NOMO-1 treated with DMSO at 0.1 percent for 48 hours (cell line): Measurements from ENCODE around the gene DIO3.

Experiments
- DNase-seq: peaks from one replicate; lab custom pipeline; 2025; ENCODE audit not compliant: unreplicated experiment; lab: John Stamatoyannopoulos, UW

The DIO3 gene

DNA sequence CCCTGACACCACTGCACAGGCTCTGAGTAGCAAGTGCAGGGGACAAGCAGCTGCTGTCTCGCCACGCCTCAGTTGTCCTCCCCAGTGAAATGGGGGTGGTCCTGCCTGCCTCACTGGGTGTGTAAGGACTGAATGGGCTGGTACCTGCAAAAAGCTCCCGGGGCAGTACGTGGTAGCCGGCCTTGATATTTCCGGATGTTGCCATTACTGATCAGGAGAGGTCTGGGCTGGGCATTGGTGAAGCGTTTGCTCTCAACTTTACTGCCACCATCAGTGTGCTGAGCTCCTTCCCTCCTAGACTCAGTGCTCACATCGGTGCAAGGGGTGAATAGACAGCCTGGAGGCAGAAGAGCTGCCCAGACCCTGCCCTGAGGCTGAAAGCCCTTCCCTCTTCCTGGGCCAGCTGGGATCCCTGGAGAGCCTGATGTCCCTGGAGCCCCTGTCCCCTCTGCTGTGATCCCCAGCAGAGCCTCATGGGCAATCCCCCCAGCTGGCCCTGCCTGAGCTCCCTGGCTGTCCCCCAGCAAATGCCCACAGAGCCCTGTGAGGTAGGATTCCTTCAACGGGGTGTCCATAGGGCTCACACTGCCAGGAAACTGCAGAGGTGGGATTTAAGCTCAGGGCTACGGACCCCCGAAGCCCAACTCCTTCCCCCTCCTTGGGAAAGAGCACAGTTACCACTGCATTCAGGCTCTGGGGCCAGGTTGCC lies 18.2 kb downstream of the DIO3 start:
- DNase-seq: no peak

DNA sequence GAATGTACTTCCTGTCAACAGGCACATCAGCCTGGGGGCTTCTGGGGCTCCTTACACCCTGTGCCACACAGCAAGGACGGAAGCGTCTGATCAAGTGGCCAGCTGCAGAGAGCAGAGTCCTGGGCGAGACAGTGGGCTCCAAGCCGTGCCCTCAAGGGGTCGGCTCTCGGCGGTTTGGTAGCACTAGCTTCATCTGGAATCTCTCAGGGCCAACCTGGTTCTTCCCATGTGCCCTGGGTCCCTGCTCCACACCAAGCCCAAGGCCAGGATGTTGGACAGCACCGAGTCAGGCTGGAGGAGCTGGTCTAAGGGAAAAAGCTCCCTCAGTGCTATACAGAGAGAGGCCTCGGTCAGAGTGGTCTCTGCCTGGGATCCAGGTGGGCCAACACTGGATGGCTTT lies 20.5 kb downstream of the DIO3 start:
- no peak for DNase-seq

DNA sequence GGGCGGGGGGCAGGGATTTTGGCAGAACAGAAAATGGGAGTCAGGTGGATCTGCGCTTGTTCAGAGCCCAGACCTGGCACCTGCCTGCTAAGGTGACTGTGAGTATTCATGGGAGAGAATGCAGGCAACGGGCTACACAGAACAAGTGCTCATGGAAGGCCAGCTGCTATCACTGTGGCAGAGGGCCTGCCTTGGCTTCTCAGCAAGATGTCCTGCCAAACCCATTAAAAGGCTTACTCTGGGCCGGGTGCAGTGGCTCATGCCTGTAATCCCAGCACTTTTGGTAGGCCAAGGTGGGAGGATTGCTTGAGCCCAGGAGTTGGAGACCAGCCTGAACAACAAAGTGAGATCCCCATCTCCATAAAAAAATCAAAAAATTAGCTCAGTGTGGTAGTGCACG lies 21.0 kb downstream of the DIO3 start:
- DNase-seq: no peak

DNA sequence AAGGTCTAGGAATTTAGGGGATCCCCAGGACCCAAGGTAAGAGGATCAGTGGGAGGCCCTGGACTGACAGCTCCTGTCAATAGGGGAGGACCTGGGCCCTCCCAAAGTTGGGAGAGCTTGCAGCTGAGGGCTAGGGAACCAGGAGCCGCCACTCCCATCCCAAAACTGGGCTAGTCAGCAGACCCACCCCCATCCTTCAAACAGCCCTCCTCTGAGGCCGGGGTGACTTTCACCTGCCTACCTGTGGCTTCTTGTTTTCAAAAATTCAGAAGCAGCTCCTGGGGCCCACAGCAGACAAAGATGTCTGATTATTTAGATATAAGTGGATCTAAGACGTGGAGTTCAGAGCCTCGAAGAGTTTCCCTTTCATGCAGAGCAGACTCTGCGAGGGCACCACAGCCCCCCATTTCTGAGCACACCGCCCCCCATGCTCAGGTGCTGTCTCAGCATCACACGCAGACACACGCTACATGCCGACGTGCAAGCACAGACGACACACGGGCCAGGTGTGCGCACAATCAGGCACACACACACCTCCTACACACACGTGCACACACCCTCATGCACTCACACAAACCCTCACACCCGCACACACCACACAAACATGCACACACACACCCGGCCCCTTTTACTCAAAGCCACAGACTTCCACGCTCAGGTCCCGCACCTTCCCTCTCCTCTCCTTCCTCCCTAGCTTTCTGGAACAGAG lies 21.9 kb downstream of the DIO3 start:
- DNase-seq: no peak

DNA sequence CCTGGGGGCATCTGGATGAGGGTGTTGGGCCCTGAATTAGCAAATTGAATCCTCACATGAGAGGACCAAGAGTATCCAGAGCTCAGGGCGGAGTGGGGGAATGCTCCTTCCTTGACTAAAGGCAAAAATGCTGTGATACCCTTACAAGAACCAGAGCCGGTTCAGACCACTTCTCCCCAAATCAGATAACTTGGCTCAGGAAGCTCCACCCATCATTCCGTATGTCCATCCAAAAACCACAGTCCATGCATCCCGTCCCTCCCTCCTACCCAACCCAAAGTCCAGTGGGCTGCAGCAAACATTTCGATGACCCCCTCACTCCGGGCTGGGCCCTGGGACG lies 22.4 kb downstream of the DIO3 start:
- DNase-seq: no peak

DNA sequence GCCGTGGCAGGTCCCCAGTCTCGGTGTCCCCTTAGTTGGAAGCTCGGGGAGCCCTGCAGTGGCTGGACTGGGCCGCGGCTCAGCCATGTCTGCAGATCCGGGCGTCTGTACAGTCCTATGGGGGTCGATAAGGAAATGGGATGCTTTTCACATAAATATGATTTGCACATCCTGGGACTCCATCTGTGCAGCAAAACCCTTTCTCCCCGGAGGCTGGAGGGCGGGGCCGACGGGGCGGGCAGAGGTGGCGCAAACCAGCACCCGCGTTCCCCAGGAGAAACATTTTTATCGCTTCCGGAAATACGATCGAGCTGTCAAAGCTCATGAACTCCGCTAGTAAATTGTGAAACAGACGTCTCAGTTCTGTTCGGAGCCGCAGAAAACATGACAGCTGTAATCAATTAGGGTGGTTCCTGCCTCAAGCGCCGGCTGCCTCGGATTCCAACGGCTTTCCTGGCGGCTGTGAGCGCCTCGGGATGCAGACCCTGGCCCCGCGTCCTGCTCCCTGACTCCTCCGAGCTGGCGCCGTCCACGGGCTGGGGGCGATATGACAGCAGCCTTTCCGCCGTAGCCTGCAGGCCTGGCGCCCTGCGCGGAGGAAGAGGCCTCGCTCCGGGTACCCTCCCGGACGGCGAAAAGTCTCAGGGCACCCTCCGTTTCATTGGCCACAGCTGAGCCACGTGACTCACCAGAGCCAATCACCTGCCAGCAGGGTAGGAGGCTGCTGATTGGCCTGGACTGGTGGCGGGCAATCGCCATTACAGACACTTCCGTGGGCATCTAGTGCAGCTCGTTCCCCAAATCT lies 23.0 kb downstream of the DIO3 start:
- DNase-seq: no peak

DNA sequence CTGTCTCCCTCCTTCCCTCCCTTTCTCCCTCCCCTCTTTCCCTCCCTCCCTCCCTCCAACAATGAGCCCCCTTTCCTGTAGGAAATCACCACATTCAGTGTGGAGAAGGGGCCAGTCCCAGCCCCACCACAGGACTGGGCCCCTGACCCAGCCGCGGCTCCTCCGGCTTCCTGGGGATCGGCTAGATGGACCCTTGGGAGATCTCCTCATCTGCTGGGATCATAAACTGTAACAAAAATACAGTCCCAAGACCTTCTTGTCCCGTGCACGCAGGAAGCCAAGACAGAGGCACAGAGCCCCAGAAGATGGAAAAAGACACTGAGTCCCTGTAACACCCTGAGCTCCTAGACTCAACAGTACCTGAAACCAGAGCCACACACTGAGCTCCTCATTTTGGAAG lies 23.9 kb downstream of the DIO3 start:
- no peak for DNase-seq

DNA sequence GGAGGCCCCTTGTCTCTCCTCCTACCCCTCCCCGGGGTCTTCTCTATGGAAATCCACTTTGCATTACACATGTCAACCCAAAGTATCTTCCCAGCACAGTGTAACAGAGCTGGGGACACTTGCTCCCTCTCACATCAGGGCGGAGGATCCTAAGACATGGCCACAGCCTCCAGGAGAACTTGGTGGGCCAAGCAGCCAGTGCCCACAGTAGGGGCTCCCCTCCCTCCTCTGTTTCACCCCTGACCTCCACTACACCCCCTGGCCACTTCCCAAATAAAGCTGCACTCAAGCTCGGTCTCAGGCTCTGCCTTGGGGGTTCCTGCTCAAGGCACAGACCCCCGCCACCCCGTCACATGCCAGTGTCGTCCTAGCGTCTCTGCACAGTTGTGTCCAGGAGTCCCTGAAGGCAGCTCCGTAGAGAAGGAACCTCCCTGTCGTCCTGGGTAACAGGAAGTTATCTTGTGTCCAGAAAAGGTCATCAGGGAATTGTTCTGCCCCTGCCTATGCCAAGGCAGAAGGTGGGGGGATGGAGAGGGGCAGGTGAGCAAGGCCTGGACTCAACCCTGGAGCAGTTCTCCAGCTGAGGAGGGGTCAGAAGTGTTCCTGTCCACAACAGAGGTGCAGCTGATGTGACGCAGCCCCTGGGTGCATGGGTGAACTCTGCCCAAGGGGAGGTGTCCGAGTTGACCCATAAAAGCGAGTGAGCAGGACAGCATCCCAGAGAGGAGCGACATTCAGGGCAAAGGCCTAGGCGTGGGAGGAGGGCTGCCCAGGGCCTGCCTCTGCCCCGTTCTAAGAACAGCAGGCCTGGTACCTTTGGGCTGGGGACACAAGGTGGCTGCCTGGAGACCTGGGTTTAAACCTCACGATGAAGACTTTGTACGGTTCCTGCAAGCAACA lies 25.5 kb downstream of the DIO3 start:
- no peak for DNase-seq

DNA sequence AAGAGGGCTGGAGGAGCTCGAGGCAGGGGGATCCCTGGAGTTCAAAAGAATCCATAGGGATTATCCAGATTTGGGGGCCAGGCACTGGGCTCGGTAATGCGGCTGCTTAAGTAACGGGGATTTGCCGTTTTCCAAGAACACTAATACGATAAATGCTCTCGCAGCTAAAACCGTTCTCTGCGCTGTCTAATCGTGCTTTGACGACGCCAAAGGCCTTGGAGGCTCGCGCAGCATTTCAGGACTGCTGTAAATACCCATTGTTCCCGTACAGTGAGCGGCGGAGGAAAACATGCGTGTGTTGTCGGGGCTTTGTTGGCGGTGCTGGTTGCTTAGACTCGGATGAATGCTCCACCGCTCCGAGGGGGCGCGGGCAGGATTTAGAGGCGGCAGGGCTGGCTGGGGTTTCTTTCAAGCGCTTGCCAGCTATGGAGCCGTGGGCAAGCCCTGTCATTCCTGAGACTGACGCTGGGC lies 26.2 kb downstream of the DIO3 start:
- no peak for DNase-seq

DNA sequence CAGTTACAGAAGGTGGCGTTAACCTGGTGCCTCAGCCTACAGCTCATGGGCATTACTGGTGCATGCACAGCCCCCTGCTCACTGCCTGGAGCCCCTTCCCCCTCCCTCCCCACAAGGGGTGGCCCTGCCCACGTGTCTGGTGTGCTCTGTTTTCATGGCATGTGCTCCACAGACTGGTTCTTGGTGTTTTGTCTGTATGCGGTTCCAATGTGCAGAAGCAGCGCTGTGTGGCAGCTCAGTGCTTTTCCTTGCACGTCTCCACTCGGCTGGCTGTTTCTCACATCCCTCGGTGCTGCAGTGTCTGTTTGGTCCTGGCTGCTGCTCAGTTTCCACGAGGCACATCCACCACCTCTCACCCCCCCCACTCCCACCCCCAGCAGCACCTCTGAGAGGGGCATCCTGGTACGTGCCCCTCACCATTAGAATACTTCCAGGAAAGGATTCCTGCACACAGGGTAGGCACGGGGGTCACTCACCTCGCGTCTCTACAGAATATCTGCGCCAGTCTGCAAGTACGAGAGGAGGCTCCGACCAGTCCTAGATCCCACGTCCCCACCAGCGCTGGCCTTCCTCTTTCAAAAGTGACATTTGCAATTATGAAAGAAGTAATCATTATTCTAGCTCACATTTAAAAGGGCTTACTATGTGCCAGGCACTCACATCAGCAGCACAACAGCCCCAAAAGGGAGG lies 27.1 kb downstream of the DIO3 start:
- DNase-seq: no peak

DNA sequence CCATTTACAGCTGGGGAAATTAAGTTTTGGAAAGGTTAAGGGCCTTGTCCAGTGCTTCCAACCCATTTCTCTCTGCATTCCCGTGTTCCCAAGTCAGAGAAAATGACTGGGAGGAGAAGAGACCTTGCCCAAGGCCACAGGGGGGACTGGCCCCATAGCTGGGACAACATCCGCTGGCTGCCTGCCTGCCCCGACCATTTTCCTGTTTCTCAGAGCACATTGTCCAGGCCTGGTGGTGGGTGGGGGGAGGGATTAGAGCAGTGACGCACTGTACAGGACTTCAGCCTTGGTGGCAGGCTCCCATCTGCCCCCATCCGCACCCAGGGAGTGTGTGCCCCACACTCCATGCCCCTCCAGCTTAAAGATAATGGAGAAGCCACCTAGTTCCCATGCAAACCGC lies 27.7 kb downstream of the DIO3 start:
- DNase-seq: no peak

DNA sequence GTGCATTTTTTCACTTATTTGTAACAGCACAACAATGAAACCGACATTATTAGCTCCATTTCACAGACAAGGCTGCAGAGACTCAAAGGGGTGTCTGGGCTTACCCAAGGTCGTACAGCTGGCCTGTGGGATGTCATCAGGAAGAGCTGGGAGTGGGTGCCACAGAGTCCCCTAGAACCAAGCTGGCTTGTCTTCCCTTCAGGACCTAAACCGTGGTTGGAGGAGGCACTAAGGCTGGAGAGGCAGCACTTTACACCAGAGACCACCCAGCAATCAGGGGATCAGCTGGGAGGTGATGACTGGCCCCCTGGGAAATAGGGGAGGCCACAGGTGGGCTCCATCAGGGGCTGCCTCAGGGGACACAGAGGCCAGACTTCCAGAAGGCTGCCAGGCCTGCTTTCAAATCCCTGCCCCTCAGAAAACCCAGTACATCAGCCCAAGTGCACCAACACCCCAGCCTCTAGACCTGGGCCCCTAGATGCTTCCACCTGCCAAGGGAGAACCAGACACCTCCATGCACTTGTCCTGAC lies 28.3 kb downstream of the DIO3 start:
- DNase-seq: no peak

DNA sequence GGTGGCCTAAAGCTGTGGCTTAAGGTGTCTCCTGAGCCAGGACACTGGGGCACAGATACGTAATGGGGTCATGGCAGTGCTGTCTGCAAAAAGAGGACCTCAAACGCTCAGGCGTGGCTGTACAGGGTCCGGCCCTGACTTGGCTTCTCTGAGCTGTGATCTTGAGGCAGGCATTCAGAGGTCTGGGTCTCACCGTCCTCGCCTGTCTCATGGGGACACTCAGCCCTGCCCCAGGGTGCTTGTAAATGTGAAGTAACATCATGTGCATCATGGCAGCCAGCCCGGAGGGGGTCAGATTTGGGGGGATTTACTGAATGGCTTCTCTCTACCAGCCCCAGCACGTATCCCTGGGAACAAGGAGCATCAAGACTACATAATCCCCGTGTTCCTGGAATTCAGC lies 28.8 kb downstream of the DIO3 start:
- DNase-seq: no peak

DNA sequence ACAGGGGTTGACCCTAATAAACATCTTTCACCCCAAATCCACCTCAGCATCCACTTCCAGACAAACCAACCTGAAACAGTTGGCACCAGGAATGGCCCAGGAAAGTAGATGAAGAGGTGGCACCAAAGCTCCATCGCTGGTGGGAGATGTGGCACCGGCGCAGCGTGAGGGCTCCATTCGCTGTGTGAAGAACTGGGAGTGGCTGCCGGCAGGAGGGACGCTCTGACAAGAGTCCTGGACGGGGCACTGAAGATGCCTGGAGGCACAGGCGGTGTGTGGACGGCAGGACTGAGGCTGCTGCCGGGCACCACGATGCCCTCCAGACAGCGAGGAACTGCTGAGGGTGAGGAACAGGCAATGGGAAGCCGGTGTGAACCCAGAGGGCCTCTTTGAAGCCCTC lies 29.3 kb downstream of the DIO3 start:
- no peak for DNase-seq

DNA sequence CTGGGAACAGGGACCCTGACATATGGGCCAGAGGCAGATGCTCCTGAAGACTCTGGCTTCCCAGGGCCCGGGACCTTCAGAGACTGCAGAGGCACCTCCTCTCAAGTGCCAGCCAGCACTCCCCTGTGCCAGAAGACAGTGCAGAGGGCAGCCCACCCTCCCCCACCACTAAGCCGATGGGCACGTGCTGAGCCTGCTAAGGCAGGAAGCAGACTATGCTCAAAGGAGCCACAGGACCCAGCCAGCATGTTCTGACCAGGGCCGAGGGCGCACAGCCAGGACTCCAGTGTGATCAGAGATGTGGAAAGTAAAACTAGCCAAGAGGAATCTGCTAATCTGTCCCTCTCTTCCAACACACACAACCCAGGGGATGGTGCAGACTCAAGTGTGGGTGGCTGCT lies 29.8 kb downstream of the DIO3 start:
- no peak for DNase-seq

DNA sequence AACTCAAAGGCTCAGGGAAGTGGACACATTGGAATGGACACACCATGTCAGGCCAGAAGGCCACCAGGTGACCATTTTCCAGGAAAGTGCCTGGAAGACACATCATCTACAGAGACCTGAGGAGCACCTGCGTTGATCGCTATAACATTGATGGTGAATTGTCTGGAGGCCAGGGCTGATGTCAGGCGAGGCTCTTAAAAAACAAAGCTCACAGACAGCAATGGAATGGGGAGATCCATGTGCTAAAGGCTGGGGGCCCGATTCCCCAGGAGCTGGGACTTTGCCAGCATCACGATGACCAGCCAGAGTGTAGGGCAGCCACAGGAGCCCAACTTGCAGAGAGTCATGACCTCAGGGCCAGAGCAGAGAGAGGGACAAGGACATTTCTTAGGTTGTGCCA lies 30.3 kb downstream of the DIO3 start:
- DNase-seq: no peak

DNA sequence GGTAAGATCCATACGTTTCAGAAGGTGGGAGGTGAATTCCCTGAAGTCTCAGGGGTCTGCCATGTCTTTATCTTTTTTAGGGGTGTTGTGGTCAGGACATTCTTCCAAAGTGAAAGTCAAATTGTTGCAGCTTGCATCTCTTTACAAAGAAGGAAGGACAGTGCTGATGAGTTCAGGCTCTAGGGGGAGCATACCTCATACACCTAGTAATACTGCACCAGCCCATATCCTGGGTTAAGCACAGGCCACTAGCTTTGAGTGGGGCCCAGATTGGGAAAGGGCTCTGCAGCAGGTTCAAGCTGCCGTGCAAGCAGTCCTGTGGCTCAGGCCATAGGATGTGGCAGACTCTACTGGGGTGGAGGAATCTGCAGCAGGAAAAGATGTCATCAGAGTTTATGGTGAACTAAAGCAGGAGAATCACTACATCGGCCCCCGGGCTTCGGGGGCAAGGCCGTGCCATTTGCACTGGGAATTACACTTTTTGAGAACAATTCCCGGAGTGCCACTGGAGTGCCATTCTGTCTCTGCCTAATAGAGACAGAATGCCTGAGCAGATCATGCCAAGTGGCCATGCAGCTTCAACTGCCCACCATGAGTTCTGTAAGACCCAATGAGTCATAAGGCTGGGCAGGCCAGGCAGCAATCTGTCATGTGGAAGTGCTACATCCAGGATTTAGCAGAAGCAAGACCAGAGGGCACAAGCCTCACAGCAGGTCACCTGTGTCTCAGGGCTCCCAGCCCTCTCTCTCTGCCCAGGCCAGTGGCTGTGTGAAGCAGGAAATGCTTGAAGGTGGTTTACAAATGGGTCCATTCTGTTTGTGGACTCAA lies 32.3 kb downstream of the DIO3 start:
- no peak for DNase-seq

DNA sequence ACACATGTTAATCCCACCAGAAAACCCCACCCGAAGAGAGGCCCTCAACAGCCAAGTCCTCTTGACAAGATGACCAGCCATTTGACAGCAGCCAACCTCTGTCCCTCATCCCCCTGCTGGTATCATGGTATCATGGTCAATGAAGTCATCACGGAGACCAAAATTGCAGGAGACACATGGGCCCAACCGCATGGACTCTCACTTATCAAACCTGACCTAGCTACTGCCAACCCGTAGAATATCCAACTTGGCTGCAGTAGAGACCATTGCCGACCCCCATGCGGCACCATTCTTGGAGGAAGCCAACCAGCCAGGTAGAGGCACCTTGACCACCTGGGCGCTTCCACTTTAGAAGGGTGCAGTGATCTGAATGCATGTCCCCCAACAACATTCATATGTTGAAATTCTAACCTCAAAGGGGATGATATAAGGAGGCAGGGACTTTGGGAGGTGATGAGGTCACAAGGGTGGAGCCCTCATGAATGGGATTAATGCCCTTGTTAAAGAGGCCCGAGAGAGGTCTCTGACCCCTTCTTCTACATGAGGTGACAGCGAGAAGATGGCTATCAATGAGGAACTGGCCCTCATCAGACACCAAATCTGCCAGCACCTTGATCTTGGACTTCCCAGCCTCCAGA lies 33.3 kb downstream of the DIO3 start:
- DNase-seq: no peak

DNA sequence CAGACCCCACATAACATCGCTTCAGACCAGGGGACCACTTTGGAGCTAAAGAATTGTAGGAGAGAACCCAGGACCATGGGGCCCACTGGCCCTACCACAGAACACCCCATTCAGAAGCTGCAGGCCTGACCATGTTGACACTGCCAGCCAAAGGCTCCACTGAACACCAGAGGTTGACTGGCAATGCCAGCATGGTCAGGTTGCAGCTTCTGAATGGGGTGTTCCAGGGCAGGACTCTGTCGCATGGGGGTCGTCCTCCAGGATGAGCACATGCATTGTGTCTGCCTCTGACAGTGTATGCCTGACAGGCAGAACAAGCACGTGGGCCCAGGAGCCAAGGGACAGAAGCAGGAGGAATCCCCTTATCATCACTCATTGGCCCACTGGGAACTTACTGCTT lies 34.1 kb downstream of the DIO3 start:
- DNase-seq: no peak
